GM18858 (cell line): ENCODE data around the gene HNRNPF.
"Not testable (repeated sequence)": the region's sequence is repeated elsewhere in the genome, so short reads cannot be mapped to it uniquely, and the experiment has no call there.

Source experiments
- ATAC-seq: cut with Tn5 transposase; IDR thresholded peaks from one replicate; pipeline ENCODE4 v1.9.1; 2021; ENCODE audit not compliant: unreplicated experiment

HNRNPF gene

DNA sequence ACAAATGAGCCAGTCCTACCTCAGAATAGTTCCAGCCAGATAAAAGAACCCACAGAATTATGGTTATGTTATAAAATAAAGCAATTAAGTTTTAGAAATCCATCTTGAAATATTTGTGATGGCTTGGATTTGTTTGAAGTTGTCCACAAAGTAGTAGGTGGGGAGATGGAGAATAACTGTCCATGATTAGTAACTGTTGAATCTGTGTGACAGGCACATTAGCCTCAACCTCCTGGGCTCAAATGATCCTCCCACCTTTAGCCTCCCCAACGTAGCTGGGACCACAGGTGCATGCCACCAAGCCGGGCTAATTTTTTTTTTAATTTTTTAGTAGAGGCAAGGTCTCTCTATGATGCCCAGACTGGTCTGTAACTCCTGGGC lies 10.1 kb downstream of the HNRNPF start:
- ATAC-seq = no peak

DNA sequence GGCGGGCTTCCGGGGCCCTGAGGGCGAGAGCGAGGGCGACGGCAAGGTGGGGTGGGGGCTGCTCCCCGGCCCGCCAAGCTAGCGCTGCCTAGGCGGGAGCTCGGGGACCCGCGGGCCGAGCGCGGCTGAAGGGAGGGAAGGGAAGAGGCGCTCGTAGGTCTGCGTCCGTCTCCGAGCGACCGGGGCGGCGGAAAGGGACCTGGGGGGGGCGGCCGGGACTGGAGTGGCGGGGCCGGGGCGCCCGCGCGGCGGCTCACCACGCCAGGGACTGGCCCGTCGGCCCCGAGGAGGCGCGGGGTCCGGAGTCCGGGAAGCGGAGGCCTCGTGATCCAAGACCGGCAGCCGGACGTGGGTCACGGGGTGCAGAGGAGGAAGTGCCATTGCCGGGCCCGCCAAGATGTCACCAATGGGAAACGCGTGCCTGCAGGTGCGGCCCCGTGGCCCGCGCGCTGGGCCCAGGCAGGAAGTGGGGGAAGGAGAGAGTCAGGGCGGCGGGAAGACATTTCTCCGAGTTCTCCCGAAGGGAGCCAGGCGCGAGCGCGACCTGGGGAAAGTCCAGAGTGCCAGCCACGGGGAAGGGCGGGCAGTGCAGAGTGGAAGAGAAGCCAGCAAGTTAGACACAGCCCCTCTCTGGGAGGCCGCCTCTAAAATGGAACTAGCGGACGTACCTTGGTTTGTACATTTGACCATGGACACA lies 11.9 kb downstream of the HNRNPF start:
- peak; percentile 80 for ATAC-seq

DNA sequence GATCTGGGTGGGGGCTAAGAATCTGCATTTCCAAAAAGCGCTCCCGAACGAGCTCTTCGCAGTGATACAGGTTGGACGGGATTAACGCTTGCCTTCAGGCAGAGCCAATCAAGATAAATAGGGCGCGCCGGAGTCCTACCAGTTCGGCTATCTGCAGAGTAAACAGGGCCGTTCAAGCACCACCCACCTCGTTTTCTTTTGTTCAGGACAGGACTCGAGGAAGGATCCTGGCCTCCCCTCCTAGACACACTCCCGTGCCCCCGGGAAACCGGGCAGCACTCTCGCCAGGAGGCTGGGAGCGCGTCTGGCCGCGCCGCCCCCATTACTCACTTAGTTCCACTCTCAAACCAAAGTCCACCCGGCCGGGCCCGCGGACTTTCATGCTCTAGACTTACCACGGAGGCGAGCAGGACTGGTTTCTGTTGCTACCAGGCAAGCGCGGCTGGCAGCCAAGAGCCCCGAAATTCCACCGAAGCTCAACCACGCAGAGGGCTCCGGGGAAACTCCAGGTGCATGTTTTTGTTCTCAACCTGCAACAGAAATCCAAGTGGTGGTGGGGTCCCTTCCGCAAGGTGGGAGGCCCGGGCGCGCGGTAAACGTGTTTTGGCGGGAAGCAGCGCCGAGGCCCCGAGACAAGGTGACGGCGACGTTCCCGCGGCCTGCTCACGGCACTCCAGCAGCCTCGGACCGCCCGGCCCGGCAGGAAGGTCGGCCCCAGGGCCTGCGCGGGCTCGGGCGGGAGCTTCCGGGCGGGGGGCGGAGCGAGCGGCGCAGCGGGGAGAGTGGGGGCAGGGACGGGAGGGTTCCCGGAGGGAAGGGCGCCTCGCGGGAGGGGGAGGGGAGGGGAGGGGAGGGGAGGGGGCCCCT lies 12.7 kb downstream of the HNRNPF start:
- peak; percentile 21 for ATAC-seq

DNA sequence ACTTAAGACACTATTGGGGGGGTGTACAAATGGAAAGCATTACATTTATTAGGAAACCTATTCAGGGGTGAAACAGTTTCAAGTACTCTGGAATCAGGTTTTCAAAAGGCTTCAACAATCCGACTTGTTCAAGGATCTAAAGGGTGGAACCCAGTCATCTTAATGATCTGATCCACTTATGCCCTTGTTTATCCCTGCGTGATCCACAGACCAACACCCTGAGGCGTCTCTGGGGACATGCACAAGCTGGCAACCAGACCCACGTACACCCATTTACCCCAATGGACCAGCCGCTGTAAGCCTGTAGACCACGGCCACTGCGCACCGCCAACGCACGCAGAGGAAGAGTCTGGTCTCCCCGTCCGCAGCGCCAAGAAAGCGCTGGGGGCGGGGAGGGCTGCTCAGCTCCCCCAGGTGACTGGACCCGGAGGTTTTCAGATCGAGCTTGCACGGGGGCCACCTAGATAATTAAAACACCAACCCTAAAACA lies 13.4 kb downstream of the HNRNPF start:
- no peak for ATAC-seq

DNA sequence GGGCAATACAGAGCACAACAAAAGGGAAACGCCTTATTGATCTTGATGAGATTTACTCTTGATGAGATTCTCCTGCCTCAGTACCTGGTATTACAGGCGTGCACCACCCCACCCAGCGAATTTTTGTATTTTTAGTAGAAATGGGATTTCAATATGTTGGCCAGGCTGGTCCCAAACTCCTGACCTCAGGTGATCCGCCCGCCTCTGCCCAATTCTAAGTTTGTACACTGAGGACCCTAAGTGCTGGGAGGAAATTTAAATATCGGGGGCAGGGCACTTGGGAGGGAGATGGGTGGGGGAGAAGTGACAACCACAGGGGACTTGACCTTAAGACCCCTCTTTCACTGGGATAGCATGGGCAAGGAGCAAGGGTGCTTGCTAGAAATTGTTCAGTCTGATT lies 14.1 kb downstream of the HNRNPF start:
- no peak for ATAC-seq

- no peak for ATAC-seq
These were observed 15.2 kb downstream of the HNRNPF start for GRCh38 chr10:43393606-43394360.

DNA sequence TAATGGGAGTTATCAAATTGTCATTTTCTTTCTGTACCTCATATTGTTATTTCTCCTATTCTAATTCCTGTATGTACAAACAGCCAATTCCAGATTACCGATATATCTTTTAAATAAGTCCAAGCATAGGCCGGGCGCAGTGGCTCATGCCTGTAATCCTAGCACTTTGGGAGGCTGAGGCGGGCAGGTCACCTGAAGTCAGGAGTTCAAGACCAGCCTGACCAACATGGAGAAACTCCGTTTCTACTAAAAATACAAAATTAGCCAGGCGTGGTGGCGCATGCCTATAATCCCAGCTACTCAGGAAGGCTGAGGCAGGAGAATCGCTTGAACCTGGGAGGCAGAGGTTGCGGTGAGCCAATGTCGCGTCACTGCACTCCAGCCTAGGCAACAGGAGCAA lies 15.8 kb downstream of the HNRNPF start:
- ATAC-seq = not testable (repeated sequence)

DNA sequence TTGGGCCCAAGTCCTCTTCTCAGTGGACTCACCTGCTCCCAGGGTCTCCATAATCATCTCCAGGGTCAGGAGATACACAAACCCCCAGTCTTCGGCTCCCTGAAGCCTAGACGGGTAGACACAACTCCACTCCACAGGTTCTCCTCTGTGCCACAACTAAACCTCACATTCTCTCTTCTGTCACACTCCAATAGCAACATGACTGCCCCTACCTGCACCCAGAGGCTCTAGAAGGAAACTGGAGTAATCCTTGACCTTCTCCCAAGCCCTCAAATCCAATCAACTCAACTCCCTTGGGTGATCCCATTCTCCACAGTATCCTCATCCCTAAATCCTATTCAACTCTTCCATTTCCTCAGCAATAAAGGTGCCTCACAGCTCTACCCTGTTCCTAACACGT lies 16.2 kb downstream of the HNRNPF start:
- no peak for ATAC-seq

GRCh38 chr10:43391496-43391895 lies 17.5 kb downstream of the HNRNPF start:
- ATAC-seq = no peak

GRCh38 chr10:43390759-43391158 lies 18.2 kb downstream of the HNRNPF start:
- ATAC-seq = no peak

DNA sequence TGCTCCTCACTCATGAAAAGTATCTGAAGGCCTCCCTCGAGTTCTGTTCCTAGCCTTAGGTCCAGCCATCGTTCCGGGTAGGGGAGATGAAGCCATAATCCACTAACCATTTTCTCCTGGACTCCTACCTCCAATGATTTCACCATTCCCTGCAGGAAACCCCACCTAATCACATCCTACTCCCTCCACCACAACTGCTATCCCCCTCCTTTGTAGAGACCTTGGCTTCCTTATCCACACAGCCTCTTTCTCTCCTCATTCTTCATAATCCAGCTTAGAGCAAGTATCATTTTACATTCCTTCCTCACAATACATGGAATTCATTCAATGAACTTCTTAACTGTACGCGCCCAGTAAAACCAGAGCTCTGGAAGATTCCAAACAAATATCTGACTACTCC lies 18.7 kb downstream of the HNRNPF start:
- ATAC-seq = no peak

DNA sequence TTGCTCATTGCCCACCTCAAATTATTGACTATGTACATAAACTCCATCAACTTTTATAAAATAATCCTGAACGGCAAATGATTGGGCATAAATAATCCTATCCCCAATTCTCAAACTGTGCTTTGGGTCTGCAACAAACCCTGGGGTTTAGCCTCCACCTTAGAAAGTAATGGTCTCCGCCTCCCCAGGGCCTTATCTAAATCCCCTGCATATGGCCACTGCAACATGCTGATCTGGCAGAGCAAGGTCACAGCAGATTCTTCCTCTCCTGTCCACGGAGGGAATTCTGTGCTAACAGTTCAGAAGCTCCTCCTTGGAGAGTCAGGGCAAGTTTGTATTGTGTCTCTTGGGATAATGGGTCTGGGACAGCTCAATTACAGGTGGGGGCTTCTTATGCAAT lies 19.1 kb downstream of the HNRNPF start:
- ATAC-seq = no peak

DNA sequence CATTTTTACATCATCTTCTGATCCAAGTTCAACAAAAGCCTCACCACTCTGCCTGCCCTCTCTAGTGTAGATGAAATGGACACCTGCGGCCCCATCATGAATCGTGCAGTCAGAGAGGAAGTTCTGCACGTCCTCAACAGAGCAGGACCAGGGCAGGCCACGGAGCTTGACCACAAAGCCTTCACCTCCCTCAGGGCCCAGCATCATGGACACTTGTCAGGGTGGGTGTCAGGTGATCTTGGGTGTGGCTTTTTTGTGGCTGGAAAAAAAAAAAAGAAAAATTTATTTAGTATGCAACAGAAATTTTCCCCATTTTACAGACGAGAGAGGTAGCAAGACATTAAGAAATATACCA lies 21.3 kb downstream of the HNRNPF start:
- no peak for ATAC-seq

GRCh38 chr10:43386981-43387677 lies 21.9 kb downstream of the HNRNPF start:
- no peak for ATAC-seq

DNA sequence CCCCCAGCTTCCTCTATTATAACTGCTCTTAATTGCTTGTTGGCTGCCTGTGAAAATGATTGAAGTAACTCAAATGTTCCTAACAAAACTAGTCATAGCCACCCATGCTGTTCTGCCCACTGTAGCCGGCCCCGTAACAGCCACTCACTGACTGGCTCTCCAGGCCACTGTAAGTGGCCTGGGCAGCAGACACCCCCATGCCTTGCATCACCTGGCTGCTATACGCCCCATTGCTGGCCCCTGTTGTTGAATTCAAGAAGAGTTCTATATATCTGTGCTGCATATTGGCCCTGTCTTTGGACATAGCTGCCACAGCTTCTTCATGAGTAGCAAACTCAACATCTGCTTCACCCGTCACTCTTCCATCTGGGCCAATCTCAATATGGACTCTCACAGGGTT lies 22.4 kb downstream of the HNRNPF start:
- ATAC-seq = no peak

- ATAC-seq = no peak
These were observed 23.5 kb downstream of the HNRNPF start for GRCh38 chr10:43385412-43386004.

GRCh38 chr10:43384252-43385221 lies 24.4 kb downstream of the HNRNPF start:
- ATAC-seq = no peak

DNA sequence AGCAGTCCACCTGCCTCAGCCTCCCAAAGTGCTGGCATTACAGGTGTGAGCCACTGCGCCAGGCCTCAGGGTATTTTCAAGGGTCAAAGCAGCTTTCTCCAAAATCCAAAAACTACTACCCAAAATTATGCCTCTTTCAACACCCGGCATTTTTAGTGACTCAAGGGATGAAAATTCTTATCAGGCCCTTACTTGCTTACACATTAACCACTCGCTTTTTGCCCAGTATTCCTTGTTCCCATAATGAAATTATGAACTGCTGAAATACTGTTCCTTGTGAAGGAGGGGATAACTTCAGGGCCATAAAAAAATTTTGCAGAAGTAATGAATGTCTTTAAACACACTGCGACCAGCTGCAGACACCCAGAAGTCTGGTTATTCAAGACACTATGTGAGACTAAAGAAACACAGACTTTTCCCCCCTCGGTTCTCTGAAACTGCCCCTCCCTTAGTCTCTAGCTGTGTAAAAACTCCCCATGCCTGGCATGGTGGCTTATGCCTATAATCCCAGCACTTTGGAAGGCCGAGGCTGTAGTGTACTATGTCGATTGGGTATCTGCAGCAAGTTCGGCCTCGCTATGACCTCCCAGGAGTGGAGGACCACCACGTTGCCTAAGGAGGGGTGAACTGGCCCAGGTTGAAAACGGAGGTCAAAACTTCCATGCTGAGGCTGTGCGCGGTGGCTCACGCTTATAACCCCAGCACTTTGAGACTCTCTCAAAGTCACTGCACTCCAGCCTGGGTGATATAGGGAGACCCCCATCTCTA lies 25.6 kb downstream of the HNRNPF start:
- no peak for ATAC-seq
